Stimulated activated naive CD4-positive, alpha-beta T cell (primary cell): ENCODE results near the gene CCP110.
"Not testable (repeated sequence)": the region's sequence is repeated elsewhere in the genome, so short reads cannot be mapped to it uniquely, and the experiment has no call there.

ENCODE experiments used
- DNase-seq, 6 experiments: peaks; one replicate each; lab custom pipeline; 2025; lab: John Stamatoyannopoulos, UW

Gene CCP110

GRCh38 chr16:19513377-19514053 is 10.2 kb upstream of the CCP110 start:
- no peak for DNase-seq

GRCh38 chr16:19515757-19516156 is 8.0 kb upstream of the CCP110 start:
- no peak for DNase-seq

GRCh38 chr16:19517424-19518089 is 6.2 kb upstream of the CCP110 start:
- DNase-seq: no peak

DNA sequence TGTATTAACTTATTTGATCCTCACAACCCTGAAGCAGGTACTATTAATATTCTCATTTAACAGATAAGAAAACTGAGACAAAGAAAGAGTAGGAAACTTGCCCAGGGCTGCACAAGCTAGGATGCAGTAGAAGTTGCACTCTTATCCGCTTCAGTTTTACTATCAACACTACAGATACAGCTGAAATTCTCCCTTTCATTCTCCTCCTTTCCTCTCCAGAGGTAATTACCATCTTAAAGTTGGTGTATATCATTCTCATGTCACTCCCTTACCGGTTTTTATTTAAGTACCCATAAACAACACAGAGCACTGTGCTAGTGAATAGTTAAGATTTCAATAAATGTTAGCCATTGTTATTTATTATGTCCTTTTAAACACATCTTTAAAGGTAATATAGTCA is 5.4 kb upstream of the CCP110 start:
- no peak for DNase-seq

- DNase-seq: no peak
Measured at GRCh38 chr16:19520861-19521331, 2.8 kb upstream of the CCP110 start.

- peak; percentile 82 to 93 (median 86) for DNase-seq
Measured at GRCh38 chr16:19521471-19522396, 2.0 kb upstream of the CCP110 start, which contains the start of gene GDE1. Gene GDE1 (minus strand): TSS chr16:19522098. CDS start chr16:19521964, 134 bp downstream.

DNA sequence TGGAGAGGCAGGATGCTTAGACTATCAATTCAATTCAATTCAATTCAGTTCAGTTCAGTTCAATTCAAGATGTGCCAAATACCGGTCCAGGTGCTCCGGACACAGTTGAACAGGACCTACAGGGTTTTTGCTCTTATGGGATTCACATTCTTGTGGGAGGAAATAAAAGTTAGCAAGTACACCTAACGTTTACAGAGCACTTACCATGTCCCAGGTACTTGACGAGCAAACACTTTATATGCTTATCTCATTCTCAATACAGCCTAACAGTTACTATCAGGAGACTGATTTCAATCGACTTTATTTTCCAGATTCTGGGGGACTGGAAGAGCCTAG is 1.4 kb upstream of the CCP110 start:
- no peak for DNase-seq

- no peak for DNase-seq
Measured at GRCh38 chr16:19522760-19523159, 982 bp upstream of the CCP110 start.

GRCh38 chr16:19523184-19523558 is 571 bp upstream of the CCP110 start:
- no peak for DNase-seq

DNA sequence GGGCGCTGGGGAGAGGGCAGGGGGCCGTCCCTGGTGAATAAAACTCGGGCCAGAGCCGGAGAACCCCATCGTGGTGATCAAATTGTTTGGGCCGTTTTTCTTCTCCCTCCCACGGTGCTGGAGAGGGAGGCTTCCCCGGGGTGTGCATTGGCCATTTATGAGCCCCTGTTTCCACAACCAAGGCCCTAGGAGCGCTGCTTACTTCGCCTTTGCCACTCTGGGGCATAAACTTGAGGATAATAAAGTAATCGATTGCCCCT is 544 bp downstream of the CCP110 start:
- peak in 2 of 6 experiments; percentile 36 to 48 for DNase-seq

DNA sequence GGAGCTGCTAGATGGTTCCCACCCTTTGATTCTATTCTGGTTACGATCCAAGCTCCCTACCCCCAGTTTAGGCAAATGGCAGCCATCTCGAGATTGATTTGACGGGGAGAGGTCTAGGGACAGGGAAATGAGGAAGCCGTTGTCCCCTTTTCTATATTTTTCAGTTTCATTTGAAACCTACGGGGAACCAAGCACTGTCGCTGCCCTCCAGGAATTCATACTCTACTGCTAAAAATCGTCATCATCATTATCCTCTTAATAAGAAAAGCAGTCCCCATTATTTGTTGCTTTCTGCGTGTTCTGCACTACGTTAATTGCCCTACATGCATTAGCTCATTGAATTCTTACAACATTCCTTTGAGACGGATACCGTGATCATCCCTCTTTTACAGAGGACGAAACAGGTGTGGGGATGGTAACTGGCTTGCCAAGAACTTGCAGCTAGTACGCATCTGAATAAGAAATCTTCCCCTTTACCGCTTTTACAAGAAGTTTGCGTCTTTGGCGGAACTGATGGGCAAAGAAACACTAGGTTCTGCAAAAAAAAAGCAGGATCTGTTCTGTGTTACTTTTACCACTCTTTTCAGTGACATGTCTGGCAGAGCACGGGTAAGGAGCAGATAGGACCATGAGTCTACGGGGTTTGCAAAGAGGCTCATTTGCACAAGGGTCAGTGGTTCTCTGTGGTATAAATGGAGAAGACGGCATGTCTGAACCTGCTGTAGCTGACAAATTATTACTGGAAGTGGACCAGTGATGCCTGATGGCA is 1.1 kb downstream of the CCP110 start:
- peak in 1 of 6 experiments; percentile 48 for DNase-seq

DNA sequence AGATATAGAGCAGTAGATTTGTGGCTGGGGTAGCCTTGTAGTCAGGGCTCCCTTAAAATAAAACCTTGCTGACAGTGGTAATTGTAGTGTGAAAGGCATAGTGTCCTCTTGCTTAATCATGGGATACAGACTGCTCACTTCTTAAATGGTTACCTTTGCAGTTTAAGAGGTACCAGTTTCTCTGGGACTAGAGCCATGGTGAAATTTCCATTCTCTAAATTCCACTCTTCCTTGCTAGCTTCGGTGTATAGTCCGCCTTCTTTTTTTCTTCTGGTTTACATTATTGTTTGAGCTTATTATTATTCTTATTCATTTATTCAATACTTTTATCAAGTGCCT is 1.6 kb downstream of the CCP110 start:
- DNase-seq: no peak

DNA sequence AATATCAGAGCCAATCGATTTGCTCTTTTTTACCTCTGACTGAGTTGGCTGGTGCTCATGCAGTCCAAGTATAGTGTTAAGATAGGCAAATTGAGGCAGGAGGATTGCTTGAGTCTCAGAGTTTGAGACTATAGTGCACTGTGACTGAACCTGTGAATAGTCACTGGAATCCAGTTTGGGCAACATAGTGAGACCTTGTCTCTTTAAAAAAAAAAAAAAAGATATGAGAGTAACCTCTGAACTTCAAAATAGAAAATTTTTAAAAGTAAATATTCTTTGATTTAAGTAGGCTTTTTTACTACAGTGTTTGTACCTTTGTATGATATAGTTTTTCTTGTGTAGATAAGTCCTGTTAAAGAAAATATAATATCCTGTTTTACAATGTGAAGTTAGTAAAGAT is 3.4 kb downstream of the CCP110 start:
- no peak for DNase-seq

- DNase-seq: no peak
Measured at GRCh38 chr16:19528666-19529065, 4.9 kb downstream of the CCP110 start.

GRCh38 chr16:19532601-19533000 is 8.9 kb downstream of the CCP110 start:
- no peak for DNase-seq

GRCh38 chr16:19540241-19540970 is 16.7 kb downstream of the CCP110 start:
- DNase-seq: no peak

DNA sequence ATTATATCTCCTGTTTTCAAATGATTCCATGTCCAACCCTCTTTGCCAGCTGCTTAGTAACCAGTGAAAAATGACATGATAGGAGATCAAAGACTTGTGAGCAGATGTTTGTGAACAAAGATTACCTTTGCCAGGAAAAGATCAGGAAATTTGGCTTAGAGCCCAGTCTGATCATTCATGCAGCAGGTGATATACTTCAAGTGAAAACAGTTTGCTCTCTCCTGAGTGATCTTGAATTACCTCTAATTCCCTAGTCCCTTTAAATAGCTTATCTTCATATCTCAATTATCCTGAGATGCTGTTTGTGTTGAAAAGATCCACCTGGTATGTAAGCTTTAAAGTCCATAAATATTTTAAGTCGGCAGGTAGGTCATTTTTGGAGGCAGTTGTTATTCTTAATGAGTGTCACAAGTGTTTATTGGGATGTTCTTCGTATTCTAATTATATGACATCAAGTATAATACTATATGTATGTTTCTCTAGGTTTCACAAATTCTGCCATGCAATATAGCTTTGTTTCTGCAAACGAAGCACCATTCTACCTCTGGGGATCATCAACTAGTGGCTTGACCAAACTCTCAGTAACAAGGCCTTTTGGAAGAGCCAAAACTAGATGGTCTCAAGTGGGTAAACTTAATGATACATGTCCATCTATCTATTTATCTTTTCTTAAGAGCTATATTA is 18.5 kb downstream of the CCP110 start:
- DNase-seq: no peak

GRCh38 chr16:19543278-19543996 is 19.7 kb downstream of the CCP110 start:
- not testable (repeated sequence) for DNase-seq

DNA sequence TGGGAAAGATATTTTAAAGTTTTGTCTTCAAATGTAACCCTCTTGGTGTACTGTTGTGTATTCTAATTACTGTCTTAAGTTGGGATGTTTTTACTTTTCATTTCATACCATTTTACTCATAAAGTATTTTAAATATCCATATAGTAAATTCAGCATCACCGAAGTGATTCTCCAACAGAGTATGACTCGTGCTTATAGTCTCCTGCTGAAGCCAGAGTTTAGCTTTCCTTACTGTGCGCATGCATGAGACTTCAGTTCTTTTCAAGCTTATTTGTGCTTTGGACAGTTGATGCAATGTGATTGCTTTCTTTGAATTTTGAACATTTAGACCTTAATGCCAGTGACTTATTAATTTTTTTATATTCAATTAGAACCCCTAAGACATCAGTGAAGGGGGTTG is 24.4 kb downstream of the CCP110 start:
- no peak for DNase-seq

DNA sequence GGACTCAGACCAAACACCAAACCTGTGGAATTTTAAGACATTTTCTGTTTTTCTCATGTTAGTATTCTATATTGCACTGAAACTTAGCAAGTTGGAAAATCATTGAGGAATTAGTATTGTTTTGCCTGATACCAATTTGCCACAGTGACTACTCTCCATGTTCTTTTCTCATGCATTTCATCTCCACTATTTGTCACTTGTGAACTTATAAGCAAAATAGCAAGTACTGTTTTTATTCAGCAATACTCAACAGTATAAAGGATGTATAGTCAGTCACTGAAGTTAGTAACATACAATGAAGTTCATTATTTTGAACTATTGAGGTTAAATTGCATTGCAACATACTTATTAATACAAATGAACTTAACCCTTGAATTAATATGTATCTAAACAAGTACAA is 25.9 kb downstream of the CCP110 start:
- DNase-seq: no peak
